Ramos (cell line): Measurements from ENCODE around the gene SPOCK2.
"Not testable (repeated sequence)": the region's sequence is repeated elsewhere in the genome, so short reads cannot be mapped to it uniquely, and the experiment has no call there.

ENCODE experiments used
- in situ Hi-C: fragments of 300-500 bp; cut with MboI; formaldehyde crosslinking; loops from one replicate; pipeline ENCODE4 v1.14.3; 2022; ENCODE audit warnings: low sequenced_read_pairs; ENCODE audit not compliant: unreplicated experiment

The SPOCK2 gene

GRCh38 chr10:72037266-72037665, 51.1 kb downstream of the SPOCK2 start:
- in situ Hi-C loops: no loop called here

DNA sequence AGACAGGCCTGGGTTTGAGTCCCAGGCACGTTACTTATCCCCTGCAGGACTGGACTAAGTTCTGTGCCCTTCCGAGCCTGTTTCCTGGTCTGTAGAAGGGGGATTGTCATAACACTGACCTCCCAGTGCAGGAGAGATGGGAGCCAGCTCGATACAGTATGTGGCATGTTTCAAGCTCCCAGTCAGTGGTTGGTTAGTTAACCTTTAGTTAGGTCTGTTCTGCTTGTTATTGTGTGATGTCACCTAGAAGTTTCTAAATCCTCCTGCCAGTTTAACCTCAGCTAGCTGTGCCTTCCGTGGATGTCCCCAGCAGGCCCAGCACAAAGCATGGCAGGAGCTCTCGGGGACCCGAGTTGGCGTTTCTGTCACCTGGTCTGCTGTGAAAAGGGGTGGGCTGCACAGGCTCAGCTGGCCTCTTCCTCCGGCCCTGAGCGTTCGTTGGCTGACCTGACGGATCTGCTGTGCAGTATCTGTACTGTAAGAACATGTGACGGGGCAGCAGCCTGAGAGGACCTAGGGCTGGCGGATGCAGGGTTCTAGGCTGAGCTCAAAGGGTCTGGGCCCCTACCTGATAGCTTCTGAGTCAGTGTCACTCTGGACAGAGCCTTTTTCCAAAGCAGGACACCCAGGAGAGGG, 53.0 kb downstream of the SPOCK2 start:
- in situ Hi-C loops: no loop called here

- in situ Hi-C loops: no loop called here
Observed at GRCh38 chr10:72034761-72035160, 53.6 kb downstream of the SPOCK2 start.

GRCh38 chr10:72034040-72034499, 54.3 kb downstream of the SPOCK2 start:
- in situ Hi-C loops: no loop called here

GRCh38 chr10:72032409-72033162, 55.8 kb downstream of the SPOCK2 start:
- in situ Hi-C loops: not testable (repeated sequence)

DNA sequence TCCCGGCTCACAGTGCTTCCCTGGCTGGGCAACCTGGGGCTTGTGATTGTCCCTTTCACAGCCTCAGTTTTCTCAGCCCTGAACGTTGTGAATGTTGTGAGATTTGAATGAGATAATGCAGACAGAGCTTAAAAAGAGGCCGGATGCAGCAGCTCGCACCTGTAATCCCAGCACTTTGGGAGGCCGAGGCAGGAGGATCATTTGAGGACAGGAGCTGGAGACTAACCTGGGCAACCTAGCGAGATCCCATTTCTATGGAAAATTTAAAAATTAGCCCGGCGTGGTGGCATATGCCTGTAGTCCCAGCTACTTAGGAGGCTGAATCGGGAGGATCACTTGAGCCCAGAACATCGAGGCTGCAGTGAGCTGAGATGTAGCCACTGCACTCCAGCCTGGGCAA, 56.6 kb downstream of the SPOCK2 start:
- in situ Hi-C loops: no loop called here

DNA sequence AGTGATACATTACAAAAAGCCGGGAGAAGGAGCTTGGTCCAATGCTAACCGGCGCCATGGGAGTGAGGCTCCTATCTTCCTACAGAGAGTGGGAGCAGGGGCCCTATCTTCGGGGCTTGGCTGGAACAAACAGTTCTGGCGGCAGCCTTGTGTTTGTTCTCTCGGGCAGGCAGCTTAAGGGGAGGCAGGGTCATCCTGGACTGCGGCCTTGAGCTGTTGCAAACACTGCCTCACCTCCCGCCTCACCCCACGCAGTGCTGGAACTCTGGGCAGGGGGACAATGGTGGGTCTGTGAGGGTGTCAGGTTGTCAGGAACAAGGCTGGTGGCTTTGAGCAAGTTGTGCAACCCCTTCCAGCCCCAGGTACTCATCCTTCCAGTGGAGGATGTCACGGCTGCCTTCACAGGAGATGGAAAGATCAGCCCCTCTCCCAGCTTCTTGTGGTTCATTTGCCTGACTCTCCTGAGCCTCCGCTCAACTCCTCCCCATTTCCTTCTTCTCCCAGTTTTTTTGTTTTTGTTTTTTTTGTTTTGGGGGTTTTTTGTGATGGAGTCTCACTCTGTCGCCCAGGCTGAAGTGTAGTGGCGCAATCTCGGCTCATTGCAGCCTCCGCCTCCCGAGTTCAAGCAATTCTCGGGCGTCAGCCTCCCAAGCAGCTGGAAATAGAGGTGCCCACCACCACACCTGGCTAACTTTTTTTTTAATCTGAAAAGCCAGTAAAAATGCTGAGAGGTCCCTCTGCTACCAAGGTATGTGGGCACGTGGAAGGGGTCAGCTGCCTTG, 57.4 kb downstream of the SPOCK2 start:
- in situ Hi-C loops: no loop called here

- in situ Hi-C loops: no loop called here
Observed at GRCh38 chr10:72029414-72029813, 58.9 kb downstream of the SPOCK2 start.

- in situ Hi-C loops: no loop called here
Observed at GRCh38 chr10:72027498-72027897, 60.9 kb downstream of the SPOCK2 start.

DNA sequence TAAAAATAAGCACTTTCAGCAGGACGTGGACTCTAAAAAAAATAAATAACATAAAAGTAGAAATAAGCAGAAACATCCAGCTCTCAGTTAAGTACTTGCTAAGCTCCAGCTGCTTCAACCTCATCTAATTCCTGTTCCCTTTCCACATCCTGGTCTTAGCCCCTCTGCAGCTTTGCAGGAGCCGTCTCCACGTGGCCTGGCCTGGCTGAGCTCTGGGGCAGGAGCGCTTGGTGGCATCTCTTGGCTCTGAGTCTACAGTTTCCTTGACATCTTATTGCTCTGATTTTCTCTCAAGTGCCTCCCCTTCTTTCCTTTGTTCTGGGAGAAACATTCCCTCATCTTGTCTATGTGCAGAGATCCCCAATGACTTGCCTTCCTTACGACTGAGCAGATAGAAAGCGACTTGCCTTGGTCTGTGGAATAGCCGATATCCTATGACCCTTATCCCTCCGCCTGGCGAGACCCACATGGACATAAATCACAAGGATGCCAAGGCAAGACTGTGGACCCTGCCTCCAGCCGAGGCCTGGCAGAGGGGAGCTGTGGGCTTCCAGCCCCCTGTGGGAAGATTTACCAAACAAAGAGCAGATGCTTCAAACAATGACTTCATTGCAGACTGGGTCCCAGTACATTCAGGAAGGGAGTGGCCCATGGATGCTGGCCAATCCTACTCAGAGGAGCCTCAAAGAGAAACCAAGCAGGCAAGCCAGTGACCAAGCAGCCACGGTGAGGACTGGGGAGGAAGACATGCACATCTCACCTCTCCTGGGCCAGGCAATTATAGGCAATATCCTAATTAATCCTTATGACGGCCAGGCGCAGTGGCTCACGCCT, 61.9 kb downstream of the SPOCK2 start:
- in situ Hi-C loops: no loop called here

- in situ Hi-C loops: no loop called here
Observed at GRCh38 chr10:72025832-72026231, 62.5 kb downstream of the SPOCK2 start.

GRCh38 chr10:72025400-72025799, 63.0 kb downstream of the SPOCK2 start:
- in situ Hi-C loops: no loop called here

DNA sequence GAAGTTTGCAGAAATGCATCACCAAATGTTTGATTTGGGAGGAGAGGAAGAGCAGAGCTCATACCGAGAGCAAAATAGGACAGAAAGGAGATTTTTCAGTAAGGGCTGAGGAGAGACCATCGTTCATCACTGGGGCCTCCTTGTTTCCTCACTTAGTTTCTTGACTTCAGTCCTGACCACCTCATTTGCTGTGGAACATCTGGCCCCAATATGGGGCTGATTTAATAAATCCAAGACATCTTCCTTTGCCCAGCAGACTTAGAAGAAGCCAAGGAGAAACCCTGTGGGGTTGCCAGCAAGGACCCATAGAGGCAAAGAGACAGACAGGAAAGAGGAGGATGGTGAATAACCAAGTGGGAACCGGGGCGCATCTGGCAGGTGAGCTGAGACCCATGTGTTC, 63.8 kb downstream of the SPOCK2 start:
- in situ Hi-C loops: no loop called here

DNA sequence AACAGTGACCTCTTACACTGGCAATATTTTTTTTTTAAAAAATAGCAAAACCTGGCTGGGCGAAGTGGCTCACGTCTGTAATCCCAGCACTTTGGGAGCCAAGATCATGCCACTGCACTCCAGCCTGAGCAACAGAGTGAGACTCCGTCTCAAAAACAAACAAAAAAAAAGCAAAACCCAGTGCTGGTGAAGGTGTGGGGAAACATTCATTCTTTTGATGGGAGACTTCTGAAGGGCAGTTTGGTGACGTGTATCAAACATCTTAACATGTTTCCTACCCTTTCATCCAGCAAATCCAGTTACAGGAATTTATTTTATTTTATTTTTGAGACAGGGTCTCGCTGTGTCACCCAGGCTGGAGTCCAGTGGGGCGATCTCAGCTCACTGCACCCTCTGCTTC, 66.1 kb downstream of the SPOCK2 start:
- in situ Hi-C loops: no loop called here

GRCh38 chr10:72020914-72021809, 67.2 kb downstream of the SPOCK2 start:
- in situ Hi-C loops: no loop called here

- in situ Hi-C loops: no loop called here
Observed at GRCh38 chr10:72019085-72019876, 69.1 kb downstream of the SPOCK2 start.

DNA sequence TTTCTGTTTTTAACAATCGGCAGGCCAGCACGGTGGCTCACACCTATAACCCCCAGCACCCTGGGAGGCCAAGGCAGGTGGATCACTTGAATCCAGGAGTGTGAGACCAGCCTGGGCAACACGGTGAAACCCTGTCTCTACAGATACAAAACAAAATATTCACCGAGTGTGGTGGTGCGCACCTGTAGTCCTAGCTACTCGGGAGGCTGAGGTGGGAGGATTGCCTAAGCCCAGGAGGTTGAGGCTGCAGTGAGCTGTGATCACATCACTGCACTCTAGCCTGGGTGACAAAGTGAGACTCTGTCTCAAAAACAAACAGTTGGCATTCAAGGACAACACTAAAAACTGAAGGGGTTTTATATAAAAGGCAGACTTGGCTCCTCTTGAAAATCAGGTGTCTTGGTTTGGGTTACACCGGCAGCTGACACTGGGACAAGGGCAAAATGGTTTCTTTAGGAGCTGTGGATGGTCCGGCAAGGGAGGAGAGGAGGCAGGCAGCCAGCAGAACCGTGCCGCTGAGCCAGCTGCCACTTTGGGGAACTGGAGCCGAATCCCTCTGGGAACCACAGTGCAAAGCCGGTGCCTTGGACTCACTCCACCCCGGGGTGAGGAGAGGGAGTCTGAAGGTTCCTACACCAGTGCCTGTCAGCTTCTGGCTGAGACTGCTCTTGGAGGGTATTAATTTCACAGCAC, 71.6 kb downstream of the SPOCK2 start:
- in situ Hi-C loops: no loop called here

DNA sequence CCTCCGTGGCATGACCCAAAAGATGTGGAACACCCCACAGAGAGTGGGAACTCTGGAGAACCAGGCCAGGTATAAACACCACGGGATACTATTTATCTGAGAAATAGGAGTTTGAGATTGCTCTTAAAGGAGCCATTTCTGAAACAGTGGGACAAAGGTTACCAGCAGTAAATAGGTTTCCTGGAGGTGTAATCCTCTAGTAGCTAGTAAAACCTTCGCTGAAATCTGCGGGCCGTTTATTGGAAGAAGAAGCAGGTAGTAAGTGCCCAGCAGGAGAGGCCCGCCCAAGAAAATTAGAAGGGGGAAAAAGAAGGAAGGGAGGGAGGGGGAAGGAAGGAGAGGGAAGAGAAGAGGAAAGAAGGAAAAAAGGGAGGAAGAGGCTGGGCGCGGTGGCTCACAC, 72.5 kb downstream of the SPOCK2 start:
- in situ Hi-C loops: no loop called here
